GM19240 (cell line): Measurements from ENCODE around the gene TMEM106C.

Experiments
- DNase-seq: peaks from one replicate; pipeline ENCODE4 v3.0.0; 2011; ENCODE audit warnings: low spot score; ENCODE audit not compliant: insufficient read length

Gene TMEM106C, protein sequence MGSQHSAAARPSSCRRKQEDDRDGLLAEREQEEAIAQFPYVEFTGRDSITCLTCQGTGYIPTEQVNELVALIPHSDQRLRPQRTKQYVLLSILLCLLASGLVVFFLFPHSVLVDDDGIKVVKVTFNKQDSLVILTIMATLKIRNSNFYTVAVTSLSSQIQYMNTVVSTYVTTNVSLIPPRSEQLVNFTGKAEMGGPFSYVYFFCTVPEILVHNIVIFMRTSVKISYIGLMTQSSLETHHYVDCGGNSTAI

DNA sequence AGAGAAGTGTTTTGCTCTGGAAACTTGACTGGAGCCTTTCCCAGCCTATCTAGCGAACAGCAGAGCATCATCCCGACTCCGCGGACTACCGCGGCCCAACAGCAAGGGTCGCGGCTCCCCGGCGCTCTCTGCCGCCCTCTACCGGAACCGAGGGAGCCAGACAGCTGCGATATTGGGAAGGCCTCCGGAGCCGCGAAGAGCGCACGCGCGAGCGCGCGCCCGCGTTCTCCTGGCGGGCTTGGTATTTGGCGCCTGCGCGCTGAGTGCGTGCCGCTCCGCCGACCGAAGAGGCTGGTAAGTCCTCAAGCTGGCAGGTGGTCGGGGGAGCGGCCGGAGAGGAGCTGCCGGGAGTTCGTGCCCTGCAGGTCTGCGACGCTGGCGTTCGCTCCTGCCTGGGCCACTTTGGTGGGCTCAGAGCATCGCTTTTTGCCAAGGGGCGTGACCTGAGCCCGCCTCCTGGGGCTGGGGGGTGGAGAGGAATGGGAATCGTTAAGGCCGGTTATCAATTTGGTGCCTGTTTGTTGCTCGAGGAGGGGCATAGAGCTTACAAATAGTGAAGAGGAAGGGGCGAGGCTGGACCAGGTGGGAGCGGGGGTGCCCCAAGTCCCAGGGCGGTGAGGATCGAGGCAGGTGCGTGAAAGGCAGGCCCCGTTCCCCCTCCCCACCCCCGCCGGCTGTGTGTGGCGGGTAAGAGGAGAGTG is at the start of gene TMEM106C:
TMEM106C (plus strand) TSS at position 257 of the 701 bp plus-strand sequence. CDS start 641 bp downstream, outside the sequence.
- peak; percentile 98 for DNase-seq

DNA sequence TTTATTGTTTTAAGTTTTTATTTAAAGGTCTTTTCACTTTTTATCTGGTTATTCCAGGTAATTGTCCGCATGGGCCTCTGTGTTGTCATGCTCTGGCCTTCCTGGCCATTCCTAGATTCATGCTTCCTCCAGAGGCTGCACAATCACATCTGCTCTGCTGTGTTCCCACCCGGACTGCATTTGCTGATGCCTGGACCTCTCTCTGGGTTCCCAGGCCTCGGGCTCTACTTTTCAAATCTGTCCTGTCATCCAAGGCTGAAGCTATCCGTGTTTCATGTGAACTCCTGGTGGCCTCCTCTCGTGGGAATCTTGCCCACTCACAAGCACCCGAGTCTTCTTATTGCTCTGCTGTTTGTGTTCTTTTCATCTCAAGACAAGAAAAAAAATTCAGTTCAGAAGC is 42.5 kb upstream of the TMEM106C start:
- no peak for DNase-seq

DNA sequence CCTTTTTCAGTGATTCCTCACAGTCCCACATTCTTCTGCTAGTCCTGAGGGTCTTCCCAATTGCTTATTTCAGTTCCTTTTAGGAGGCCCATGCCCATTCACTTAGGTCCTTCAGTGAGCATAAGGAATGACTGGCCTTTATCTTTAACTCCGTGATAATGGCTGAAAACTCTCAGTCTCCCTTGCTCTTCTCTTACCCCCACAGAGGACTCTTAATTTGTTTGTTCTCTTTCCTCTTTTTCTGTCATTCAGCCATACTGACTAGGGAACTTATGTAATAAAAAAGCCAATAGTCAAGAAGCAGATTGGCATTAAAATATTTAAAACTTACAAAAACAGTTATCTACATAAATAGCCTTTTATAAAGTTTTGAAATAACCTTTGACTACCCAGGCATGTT is 41.5 kb upstream of the TMEM106C start:
- DNase-seq: no peak

DNA sequence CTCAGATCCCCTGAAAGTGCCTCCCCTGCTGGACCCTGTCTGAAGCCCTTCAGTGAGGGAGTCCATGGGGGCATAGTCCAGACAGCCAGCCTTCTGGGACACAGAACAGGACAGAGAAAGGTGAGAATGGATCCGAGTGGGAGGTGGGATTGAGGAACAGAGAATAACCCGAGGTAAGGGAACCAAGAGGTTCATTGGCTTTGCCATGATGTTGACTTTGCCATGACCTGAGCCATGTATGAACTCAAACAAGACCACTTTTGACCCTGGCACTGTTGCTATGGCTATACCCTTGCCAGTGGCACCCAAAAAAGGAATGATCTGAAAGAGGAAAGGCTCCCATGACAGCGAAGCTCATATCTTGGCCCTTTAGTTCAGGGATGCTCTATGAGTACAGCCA is 36.0 kb upstream of the TMEM106C start:
- DNase-seq: no peak

DNA sequence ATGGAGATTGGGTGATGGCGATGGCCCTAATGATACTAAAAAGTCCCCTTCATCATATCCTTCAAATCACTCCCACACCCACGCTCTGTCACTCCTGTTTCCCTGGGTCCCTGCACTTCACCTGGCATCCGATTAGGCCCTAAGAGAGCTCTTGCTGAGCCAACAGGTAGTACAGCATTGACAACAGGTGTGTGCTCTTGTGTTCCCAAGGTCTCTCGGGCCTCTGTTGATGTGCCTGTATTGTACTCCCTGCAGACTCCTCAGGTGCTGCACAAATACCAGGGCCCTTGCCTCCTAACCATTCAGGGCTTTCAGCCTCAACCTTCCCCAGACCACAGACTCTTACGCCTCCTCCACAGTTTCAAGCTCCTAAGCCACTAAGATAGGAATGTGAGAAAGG is 32.8 kb upstream of the TMEM106C start:
- DNase-seq: no peak

DNA sequence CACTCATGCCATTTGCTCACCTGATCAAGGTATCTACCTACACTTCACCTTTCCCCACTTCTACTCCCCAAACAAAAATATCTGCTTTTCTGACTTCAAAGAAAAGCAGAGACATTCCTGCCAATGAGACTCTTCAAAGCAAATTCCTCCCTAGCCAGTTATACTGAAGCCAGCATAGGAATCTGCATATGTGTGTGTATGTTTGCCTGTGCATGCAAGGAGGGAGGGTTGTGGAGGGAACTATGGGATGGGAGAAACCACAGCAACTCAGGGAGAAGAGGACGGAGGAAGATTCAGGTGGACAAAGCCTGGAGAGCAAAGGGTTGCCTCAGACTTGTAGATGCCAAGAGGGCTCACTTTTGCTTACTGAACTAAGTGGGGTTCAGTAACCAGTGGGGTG is 32.2 kb upstream of the TMEM106C start:
- no peak for DNase-seq

DNA sequence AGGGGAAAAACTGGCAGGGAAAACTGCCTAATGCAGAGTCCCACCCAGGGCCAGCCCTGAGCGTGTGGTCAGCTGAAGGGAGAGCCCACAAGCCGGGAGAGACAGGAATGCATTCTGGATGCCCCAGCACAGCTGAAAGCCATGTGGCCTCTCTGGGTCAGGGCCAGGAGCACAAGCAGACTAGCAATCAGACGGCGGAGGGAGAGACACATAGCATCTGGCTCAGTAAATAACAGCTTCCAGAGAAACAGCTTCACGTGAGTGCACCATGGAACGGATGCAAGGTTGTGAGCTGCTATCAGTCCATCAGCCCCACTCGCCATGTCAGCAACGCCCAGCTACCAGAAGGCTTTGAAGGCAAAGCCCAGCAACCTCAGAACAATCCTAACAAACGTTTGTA is 28.2 kb upstream of the TMEM106C start:
- DNase-seq: no peak

DNA sequence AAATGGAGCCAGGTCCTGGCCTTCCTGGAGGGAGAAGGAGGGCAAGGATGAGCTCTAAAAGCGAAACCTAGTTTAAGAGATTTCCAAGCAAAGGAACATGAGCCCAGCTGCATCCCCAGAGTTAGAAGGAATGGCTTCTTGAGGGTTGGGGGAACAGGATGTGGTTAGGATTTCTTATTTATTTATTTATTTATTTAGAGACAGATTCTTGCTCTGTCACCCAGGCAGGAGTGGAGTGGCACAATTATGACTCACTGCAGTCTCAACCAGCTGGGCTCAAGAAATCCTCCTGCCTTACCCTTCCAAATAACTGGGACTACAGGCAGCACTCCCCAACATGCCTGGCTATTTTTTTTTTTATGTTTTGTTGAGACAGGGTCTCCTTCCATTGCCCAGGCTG is 25.3 kb upstream of the TMEM106C start:
- no peak for DNase-seq

DNA sequence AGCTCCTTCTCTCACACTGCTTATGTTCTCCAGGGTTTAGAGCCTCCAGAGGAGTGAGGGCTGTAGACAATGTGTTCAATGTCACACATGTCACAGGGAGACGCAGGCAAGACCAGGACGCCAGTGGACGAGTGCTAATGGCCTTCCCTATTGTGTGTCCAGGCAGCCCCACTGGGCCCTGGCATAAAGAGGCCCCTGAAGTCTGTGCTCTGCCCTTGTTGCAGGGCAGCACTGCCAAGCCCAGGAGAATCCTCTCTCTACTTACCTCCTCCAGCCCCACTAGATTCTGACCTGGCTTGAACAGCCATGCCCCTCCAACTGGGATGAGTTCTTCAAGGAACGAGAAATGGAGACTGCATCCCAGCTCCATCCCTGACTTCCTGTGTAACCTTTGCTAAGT is 24.8 kb upstream of the TMEM106C start:
- DNase-seq: no peak

DNA sequence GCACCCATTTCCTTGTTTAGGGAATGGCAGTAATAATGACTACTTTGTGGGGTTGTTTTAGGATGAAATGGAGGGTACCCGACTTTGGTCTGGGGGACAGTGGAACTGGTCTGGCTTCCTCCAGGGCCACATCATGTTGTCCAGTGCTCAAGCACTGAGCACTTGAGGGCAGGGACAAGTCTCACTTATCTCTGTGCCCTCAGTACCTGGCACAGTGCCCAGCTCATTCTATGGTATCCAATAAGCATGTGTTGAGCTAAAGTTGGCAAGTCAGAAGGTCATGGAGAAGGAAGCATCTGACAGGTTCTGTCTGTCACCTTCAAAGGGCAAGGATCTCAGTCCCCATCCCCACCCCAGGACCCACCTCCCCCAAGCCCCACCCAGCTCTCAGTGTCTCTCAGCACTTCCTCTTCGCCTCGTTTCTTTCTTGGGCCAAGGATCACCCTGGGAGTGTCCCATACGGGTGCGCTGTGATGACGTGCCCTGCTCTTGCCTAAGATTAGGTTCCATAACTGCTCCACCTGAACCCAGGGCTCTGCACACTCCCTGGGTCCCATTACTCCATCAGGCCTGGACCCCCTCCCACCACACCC is 24.3 kb upstream of the TMEM106C start:
- DNase-seq: no peak

DNA sequence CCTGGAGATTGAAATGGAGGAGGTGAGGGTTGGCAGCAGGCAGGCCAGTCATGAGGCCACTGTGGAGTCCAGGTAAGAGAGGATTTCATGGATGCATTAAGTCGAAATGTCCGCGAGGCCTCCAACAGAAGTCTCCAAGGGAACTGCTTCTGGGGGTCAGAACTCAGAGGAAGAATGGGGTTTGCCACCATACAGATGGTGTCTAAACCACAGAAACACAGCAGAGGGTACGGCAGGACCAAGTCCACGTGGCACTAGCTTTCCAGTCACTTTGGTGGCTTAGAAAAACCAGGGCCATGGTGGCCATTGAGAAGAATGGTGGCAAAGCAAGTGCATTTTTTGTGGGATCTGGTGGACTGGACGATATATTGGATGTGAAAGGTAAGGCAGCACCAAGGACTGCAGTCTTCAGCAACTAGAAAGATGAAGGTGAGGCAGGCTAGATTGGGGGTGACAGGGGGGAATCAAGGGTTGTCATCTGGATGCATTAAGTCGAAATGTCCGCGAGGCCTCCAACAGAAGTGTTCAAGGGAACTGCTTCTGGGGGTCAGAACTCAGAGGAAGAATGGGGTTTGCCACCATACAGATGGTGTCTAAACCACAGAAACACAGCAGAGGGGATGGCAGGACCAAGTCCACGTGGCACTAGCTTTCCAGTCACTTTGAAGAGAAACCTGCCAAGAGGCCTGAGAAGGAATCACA is 22.5 kb upstream of the TMEM106C start:
- no peak for DNase-seq

DNA sequence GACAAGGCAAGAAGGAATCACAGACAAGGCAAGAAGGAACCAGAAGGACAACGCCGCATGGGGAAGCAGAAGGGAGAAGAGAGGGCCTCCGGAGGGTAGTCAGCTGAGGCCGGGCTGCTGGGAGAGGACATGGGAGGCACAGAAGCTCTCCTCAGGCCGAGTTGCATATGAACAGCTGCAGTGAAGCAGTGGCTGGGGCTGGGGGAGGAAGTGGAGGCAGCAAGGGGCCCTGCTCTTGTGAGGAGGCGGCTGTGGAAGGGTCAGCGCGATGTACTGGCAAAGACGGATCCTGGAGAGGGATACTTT is 22.0 kb upstream of the TMEM106C start:
- no peak for DNase-seq

DNA sequence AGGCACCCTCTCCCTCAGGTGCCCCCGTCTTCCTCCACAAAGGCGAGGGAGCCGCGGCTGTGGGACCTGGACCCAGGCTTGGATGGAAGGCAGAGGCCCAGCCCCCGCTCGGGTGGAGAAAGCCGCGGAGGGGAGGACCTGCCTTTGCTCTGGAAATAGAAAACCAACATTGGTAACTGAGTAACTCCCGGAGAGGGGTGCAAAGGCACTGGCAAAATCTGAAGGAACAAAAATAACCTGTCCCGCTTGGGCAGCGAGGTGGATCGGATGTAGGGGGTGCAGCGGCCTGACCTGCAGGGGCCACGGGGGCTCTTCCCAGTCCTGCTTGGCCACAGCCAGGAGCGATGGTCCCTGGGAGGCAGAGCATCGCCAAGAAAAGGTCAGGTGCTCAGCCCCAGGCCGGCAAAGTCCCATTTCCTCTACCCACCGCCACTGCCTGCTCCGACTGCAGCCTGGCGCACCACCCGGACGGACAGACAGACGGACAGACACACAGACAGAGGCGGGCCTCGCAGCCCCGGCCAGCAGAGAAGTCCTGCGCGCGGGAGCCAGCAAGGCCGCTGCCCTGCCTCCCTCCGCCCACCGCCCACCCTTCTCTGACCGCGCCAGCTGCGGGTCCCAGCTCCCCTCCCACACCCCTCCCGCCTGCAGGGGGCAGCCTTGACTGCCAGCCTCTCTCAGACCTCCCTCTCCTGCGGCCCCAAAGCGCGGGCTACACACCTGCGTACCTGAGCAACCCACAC is 21.4 kb upstream of the TMEM106C start:
- no peak for DNase-seq

DNA sequence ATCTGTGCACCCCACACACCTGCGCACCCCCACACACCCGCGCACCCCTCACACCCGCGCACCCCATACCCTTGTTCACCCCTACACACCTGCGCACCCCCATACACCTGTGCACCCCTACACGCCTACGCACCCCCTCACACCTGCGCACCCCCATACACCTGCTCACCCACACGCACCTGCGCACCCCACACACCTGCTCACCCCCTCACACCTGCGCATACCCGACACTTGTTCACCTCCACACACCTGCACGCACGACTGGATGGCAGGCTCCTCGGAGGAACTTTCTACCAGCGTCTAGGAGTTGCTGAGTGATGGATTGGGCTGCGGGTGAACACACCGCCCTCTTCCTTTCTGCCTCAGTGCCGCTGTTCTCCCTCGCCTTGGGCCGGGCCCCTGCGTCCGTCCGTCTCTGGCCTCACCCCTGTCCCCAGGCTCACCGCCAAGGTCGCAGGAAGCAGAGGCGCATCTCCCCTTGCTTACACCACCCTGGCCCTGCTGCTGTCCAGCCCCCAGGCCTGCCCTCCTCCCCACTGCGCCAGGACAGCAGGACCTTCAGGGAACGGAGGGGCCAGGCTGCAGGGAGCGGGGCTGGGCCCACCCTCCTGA is 20.7 kb upstream of the TMEM106C start:
- no peak for DNase-seq

DNA sequence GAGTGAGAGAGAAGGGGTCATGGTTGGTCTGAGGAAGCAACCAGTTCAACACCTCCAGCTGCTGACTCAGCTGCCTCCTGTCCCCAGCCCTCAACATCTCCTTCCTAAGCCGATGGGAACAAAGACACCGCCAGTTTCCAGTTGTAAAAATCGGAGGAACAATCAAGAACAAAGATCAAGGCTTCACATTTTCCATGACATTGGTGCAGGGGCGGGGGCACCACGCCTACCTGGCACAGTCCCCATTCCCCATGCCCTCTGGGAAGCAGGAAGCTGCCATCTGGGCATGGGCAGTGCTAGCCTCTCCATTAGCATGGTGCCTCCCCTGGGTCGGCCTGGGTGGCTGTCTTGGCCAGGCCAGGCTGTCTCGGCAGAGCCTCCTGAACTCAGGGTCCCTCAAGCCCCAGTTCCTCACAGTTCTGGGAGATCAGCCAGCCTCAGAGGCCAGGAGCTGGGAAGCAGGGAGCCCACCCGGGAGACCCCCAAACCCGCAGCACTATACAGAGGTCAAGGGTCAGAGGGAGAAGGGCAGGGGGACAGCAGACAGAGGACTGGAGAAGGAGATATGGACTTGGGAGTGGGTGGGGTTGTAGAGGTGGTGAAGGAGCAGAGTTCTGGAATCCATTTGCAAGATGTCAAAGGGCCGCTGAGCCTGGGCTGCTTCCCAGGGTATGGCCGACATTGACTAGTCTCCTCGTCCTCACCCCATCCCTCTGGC is 19.6 kb upstream of the TMEM106C start:
- no peak for DNase-seq

DNA sequence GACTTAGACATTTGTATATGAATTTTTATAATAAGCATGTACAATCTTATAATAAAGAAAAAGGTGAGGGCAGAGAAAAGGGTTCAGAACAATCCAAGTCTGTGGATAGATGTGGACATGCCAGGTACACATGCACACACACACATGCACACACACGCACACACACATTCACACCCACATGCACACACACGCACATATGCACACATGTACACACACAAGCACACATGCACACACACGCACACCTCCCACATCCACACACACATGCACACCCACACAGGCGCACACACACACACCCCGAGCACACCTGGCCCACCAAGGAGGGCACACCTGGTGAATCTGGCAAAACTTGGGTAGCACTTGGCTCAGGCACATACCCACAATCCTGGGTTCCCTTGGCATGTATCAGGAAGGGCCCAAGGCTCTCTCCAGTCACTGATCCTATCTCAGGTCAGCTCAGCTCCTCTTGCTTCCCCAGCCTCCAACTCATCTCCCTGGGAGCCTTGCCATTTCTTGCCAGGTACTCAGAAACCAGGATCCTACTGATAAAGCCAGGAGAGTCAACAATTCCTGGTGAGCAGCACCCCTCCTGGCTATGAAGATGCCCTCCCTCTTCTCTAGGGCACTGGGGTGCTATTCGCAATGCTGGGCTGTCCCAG is 18.6 kb upstream of the TMEM106C start:
- DNase-seq: no peak

DNA sequence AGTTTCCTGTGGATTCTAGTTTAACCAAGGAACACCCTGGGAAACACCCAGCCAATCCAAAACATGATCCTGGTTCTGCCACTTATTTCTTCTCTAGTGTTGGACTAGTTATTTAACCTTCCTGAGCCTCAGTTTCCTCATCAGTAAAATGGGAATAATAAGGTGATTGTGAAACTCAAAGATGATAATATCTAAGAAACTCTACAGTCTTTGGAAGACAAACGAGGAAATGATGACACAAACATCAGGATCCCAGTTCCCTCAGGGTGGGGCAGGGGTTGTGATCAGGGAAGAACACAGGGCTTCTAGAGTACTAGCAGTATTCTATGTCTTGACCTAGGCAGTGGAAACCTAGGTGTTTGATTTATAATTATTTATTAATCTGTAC is 18.1 kb upstream of the TMEM106C start:
- no peak for DNase-seq

DNA sequence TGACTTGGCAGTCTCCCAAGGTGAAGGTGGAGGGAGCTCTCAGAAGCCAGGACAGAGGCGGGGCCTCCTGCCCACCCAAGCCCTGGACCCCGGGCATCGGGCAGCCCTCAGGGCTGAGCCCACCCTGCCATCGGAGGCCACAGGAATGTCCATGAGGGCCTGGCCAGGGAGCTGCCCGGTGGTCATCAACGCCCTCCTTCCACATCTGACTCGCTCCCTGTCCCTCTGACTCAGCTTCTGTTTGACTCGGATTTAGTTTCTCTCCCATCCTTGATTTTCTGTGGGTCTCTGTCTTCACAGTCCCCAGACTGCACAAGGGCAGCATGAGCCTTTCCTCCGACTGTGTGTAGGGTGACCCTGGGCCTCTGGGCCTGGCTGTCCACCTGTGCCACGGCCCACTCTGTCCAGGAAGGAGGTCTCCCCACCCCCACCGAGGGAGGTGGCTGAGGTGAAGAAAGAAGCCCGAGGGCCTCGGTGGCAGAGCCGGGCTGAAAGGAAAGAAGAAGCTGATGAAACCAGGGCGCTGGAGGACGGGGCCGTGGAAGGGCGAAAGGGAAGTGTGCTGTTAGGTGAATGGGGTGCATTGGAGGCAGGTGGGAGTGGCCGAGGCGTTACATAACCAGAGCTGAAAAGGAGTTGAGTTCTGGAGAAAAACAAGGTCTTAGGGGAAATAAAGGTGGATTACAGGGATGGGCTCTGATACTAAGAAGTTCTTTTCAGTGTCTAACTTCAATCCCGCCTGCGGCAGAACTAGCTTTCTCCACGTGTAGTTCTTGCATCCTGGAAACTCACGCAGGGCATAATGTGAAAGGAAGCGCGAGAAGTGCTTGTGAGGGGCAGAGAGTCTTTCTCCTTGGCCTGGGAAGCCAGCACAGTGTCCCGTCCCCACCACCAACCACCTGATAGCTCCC is 16.7 kb upstream of the TMEM106C start:
- DNase-seq: no peak

DNA sequence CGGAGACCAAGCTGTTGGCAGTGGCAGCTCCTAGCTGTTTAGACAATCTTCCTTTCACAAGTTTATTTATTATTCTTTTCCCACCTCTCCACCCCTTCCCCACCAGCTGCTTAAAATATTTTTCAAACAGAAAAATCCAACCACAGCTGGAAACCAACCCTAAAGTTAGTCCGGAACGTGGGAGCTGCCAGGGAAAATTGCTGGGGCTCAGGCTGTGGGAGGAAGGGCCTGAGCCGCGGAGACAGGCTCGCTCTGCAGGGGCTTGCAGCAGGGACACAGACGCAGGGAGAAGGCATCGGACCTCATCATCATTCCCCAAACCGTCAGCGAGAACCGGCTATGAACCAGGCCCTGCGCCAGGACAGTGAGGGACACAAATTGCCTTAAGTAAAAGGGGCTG is 16.1 kb upstream of the TMEM106C start:
- no peak for DNase-seq
